CD1c-positive myeloid dendritic cell (primary cell): Measurements from ENCODE around the gene NT5DC1.
"Not testable (repeated sequence)": the region's sequence is repeated elsewhere in the genome, so short reads cannot be mapped to it uniquely, and the experiment has no call there.

Source experiments
- DNase-seq: peaks from one replicate; pipeline ENCODE4 v3.0.0-alpha.2; 2016; ENCODE audit errors: extremely low spot score

The NT5DC1 gene

GRCh38 chr6:116090251-116090650, 10.4 kb upstream of the NT5DC1 start:
- no peak for DNase-seq

GRCh38 chr6:116094041-116094440, 6.6 kb upstream of the NT5DC1 start:
- no peak for DNase-seq

GRCh38 chr6:116096048-116096759, 4.4 kb upstream of the NT5DC1 start:
- not testable (repeated sequence) for DNase-seq

- peak; percentile 23 for DNase-seq
Measured at GRCh38 chr6:116096979-116097816, 3.5 kb upstream of the NT5DC1 start.

- DNase-seq: no peak
Measured at GRCh38 chr6:116099036-116099435, 1.6 kb upstream of the NT5DC1 start.

GRCh38 chr6:116101302-116101718, 657 bp downstream of the NT5DC1 start:
- no peak for DNase-seq

- no peak for DNase-seq
Measured at GRCh38 chr6:116101790-116102189, 1.1 kb downstream of the NT5DC1 start.

- peak; percentile 14 for DNase-seq
Measured at GRCh38 chr6:116102873-116103272, 2.2 kb downstream of the NT5DC1 start.

GRCh38 chr6:116104636-116105035, 4.0 kb downstream of the NT5DC1 start:
- no peak for DNase-seq

- no peak for DNase-seq
Measured at GRCh38 chr6:116105247-116105646, 4.6 kb downstream of the NT5DC1 start.

- no peak for DNase-seq
Measured at GRCh38 chr6:116106146-116106545, 5.5 kb downstream of the NT5DC1 start.

GRCh38 chr6:116108836-116109235, 8.2 kb downstream of the NT5DC1 start:
- DNase-seq: no peak

GRCh38 chr6:116111552-116112528, 11.2 kb downstream of the NT5DC1 start:
- DNase-seq: peak; percentile 5

- DNase-seq: no peak
Measured at GRCh38 chr6:116113386-116113785, 12.7 kb downstream of the NT5DC1 start.

- DNase-seq: no peak
Measured at GRCh38 chr6:116115781-116116180, 15.1 kb downstream of the NT5DC1 start.

GRCh38 chr6:116118608-116119007, 18.0 kb downstream of the NT5DC1 start:
- no peak for DNase-seq

- DNase-seq: no peak
Measured at GRCh38 chr6:116120430-116120829, 19.8 kb downstream of the NT5DC1 start.

GRCh38 chr6:116126032-116126431, 25.4 kb downstream of the NT5DC1 start, which contains the start of gene COL10A1:
Gene COL10A1 (minus strand): TSS chr6:116126132. CDS start chr6:116125492, 640 bp downstream.
- no peak for DNase-seq

GRCh38 chr6:116127771-116128493, 27.3 kb downstream of the NT5DC1 start:
- DNase-seq: no peak

- no peak for DNase-seq
Measured at GRCh38 chr6:116133453-116133852, 32.8 kb downstream of the NT5DC1 start.

GRCh38 chr6:116136373-116136772, 35.7 kb downstream of the NT5DC1 start:
- DNase-seq: no peak
